Measurements from ENCODE around the gene CPB2.

- no peak for TF ChIP-seq CTCF (IDR thresholded peaks at IDR 0.05)
- no peak for TF ChIP-seq POLR2A (IDR thresholded peaks at IDR 0.05)
- no peak for TF ChIP-seq EP300 (IDR thresholded peaks at IDR 0.05)
These were observed 29.7 kb upstream of the CPB2 start for GRCh38 chr13:46134494-46134893.
